Gastrocnemius medialis (tissue), 4 donors: ENCODE results near the gene AGAP1. TPM values are rescaled to one million over a fixed set of nuclear protein-coding genes. Genes with fewer than 3 reads are reported as not detected.

ENCODE experiments used
- ATAC-seq, 2 donors: fragments of 150-250 bp; one replicate each; pipeline ENCODE4 v1.9.1; 2016
- DNase-seq, 2 donors: peaks; one replicate each; pipeline ENCODE4 v3.0.0-alpha.2; 2019
- H3K27ac ChIP-seq, 4 donors: fragments of 200-600 bp; sonication (generic); 1 replicate in 1 of 4; 2 replicates in 3 of 4; pipeline ENCODE4 v1.5.1; 2016 to 2018; ENCODE audit warnings: mild to moderate bottlenecking in 2 of 4, moderate library complexity in 1 of 4
- H3K27me3 ChIP-seq, 3 donors: fragments of 200-600 bp; sonication (generic) in 2 of 3; 1 replicate in 1 of 3; 2 replicates in 2 of 3; pipeline versions ENCODE4 v1.5.1 to v1.6.0; 2016 to 2019; ENCODE audit warnings: mild to moderate bottlenecking in 1 of 3, moderate library complexity in 1 of 3
- H3K36me3 ChIP-seq, 2 donors: fragments of 200-600 bp; sonication (generic) in 1 of 2; one replicate each; pipeline ENCODE4 v1.5.1; 2017 to 2018
- H3K4me1 ChIP-seq, 2 donors: fragments of 200-600 bp; sonication (generic) in 1 of 2; one replicate each; pipeline ENCODE4 v1.5.1; 2016 to 2017; ENCODE audit warnings: mild to moderate bottlenecking in 2 of 2
- H3K4me3 ChIP-seq, 4 donors: fragments of 200-600 bp; sonication (generic) in 3 of 4; 1 replicate in 1 of 4; 2 replicates in 3 of 4; pipeline ENCODE4 v1.5.1; 2016 to 2019; ENCODE audit warnings: mild to moderate bottlenecking in 2 of 4
- H3K9me3 ChIP-seq, 3 donors: fragments of 200-600 bp; sonication (generic) in 2 of 3; 1 replicate in 1 of 3; 2 replicates in 2 of 3; pipeline ENCODE4 v1.5.1; 2016 to 2019
- POLR2A ChIP-seq, 2 donors: fragments of 450-650 bp; IDR thresholded peaks; one replicate each; pipeline ENCODE4 v1.6.1; 2017; ENCODE audit warnings: antibody characterized with exemption in 2 of 2, mild to moderate bottlenecking in 2 of 2, moderate library complexity in 2 of 2
- in situ Hi-C, 4 donors: fragments of 200-750 bp; cut with MboI; loops; one replicate each; pipeline versions ENCODE4 v1.15.0 to v1.8.0; 2017; ENCODE audit warnings: low sequenced_read_pairs in 4 of 4
- intact Hi-C: fragments of 100-400 bp; cut with DNase I; formaldehyde crosslinking; loops from one replicate; pipeline ENCODE4 v1.15.1; 2023; ENCODE audit warnings: low total_unique reads
- total RNA-seq, 4 donors: library from RNA; depleted of rRNA; stranded (reverse); fragments of >200 nt; gene quantifications; one replicate each; pipeline versions ENCODE4 v1.1.0 to v1.2.3, GENCODE V29; 2016
- TF ChIP-seq, protein P1 (sequence below), 5 experiments: fragments of 450-650 bp in 3 of 5; fragments of 200-600 bp in 2 of 5; sonication (generic) in 2 of 5; IDR thresholded peaks in 4 of 5; conservative IDR thresholded peaks in 1 of 5; 1 replicate in 4 of 5; 2 replicates in 1 of 5; pipeline ENCODE4 v1.5.1; 2016 to 2019; ENCODE audit warnings: antibody characterized with exemption in 5 of 5, mild to moderate bottlenecking in 3 of 5, moderate library complexity in 3 of 5

AGAP1 gene
- total RNA-seq, 4 donors from 2014 or later = 8.5 to 26.8 (median 14.4) TPM

DNA sequence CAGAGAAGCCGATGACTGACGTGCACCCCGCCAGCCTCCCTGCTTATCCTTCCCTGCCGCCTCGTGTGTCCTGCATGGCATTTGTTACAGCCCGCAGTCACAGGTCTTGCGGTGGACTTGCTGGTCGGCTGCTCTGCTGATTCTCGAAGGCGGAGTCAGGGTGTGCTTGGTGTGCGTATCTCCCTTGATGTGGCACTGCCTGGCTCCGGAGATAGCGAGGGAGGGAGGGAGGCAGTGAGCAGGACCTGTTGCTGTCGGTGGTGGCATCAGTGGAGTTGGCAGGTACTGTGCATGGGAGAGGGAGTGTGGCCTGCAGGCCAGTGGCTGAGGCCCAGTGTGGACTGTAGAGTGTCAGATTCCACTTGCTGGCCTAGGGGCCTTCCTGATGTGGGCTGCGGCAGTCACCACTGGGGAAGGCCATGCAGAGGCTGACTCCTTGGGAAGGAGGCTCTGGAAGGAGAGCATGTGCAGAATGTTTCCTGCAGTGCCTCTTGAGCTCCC lies 198.9 kb downstream of the AGAP1 start:
- Histone ChIP-seq H3K36me3 (no peaks in the 10 kb centered on the region), H3K4me3 (no peak overlapping the region), H3K9me3 (no peaks in the 10 kb centered on the region), H3K27me3 (no peaks in the 10 kb centered on the region), H3K27ac (no peak overlapping the region), H3K4me1 (peaks cover 46 to 47% of the 10 kb centered on the region in 2 donors)
- no peak for ATAC-seq
- TF ChIP-seq, protein P1, sequence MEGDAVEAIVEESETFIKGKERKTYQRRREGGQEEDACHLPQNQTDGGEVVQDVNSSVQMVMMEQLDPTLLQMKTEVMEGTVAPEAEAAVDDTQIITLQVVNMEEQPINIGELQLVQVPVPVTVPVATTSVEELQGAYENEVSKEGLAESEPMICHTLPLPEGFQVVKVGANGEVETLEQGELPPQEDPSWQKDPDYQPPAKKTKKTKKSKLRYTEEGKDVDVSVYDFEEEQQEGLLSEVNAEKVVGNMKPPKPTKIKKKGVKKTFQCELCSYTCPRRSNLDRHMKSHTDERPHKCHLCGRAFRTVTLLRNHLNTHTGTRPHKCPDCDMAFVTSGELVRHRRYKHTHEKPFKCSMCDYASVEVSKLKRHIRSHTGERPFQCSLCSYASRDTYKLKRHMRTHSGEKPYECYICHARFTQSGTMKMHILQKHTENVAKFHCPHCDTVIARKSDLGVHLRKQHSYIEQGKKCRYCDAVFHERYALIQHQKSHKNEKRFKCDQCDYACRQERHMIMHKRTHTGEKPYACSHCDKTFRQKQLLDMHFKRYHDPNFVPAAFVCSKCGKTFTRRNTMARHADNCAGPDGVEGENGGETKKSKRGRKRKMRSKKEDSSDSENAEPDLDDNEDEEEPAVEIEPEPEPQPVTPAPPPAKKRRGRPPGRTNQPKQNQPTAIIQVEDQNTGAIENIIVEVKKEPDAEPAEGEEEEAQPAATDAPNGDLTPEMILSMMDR (IDR thresholded peaks at IDR 0.05 in 4 of 5, conservative IDR thresholded peaks at IDR 0.05 in 1 of 5) = no peak
- no peak for TF ChIP-seq POLR2A (IDR thresholded peaks at IDR 0.05)
- intact Hi-C loops (no loop called here), in situ Hi-C loops (no loop called here)
- DNase-seq = no peak

DNA sequence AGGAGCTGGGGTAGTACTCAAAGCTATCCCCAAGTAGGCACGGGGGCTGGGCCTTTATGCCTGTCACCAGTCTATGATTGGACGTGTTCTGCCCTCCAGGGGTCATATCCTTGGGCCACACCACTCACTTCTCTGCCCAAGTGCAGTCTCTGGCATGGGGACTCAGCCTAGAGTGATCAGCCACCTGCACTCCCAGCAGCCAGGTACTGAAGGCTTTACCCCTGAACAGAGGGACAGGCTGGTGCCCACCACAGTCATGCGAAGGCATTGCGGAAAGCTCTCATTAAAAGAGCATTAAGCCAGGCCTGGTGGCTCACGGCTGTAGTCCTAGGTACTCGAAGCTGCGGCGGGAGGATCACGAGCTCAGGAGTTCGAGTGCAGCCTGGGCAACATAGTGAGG lies 199.4 kb downstream of the AGAP1 start:
- DNase-seq (no peak), ATAC-seq (no peak)
- in situ Hi-C loops (no loop called here), intact Hi-C loops (no loop called here)
- no peaks in the 10 kb centered on the region for H3K27me3 ChIP-seq
- no peak overlapping the region for H3K4me3 ChIP-seq
- TF ChIP-seq POLR2A (IDR thresholded peaks at IDR 0.05) = no peak
- TF ChIP-seq, protein P1 (IDR thresholded peaks at IDR 0.05 in 4 of 5, conservative IDR thresholded peaks at IDR 0.05 in 1 of 5) = no peak
- H3K27ac ChIP-seq = no peak overlapping the region
- no peaks in the 10 kb centered on the region for H3K36me3 ChIP-seq
- no peaks in the 10 kb centered on the region for H3K9me3 ChIP-seq
- peaks cover 46 to 47% of the 10 kb centered on the region in 2 donors for H3K4me1 ChIP-seq

DNA sequence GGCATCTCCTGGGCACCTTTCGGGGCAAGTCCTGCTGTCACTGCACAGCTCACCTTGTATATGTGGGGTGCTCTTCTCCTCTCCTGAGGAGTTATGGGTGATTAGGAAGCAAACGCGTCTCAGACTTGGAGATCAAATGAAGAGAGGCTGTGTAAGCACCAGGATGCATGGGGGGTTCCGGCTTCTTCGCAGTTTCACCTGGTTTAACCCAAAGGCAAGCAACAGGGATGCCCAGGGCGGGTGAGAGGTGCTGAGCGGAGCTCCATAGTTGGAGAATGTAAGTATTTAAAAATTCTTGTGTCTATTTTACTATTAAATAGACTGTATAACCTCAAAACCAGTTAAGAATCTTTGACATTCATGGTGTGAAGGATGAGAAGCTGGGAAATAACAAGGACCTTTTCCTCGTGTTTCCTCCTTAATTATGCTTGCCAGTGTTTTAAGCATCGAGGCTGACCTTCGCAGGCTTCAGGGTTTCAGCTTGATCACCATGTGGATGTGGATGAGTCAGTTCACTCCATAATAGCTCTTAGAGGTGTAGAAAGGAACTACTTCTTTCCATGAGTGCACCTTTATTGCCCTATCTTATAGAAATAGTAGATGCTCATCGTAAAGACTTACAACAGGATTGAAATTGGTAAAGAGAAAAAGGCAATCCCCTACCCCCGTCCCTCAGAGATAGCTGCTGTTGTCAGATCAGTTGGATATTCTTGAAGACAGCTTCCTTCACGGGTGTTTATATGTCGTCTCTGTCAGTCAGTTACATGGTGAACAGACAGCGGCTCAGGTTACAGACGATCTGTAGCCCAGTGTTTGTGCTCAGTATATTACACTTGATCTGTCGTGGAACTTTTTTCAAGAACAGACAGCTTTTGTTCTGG lies 201.1 kb downstream of the AGAP1 start:
- H3K4me3 ChIP-seq = no peak overlapping the region
- H3K9me3 ChIP-seq = no peaks in the 10 kb centered on the region
- DNase-seq (peak; percentile 38 to 47), ATAC-seq (peak; percentile 96)
- H3K4me1 ChIP-seq = peaks cover 41 to 42% of the 10 kb centered on the region in 2 donors
- intact Hi-C loops = no loop called here
- H3K36me3 ChIP-seq = no peaks in the 10 kb centered on the region
- in situ Hi-C loops = no loop called here
- TF ChIP-seq, protein P1 (IDR thresholded peaks at IDR 0.05 in 4 of 5, conservative IDR thresholded peaks at IDR 0.05 in 1 of 5) = no peak
- no peak for TF ChIP-seq POLR2A (IDR thresholded peaks at IDR 0.05)
- H3K27ac ChIP-seq = peak overlapping the region in 3 of 4 donors; percentile 15 to 60 (median 23)
- H3K27me3 ChIP-seq = no peaks in the 10 kb centered on the region

DNA sequence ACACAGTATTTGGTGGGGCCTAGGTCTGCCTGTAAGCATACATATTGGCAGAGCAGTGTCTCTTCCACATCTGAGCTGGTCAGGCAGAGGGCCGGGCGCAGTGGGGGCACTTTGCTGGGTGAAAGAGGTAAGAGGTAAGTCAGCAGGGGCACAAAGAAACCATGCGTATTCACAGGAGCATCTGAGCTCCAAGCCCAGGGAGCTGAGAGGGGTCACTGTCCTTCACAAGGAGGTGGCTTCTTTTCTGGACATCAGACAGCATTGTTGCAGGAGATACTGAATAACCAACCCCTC lies 201.7 kb downstream of the AGAP1 start:
- intact Hi-C loops = no loop called here
- H3K36me3 ChIP-seq = no peaks in the 10 kb centered on the region
- no peak for TF ChIP-seq POLR2A (IDR thresholded peaks at IDR 0.05)
- TF ChIP-seq, protein P1 (IDR thresholded peaks at IDR 0.05 in 4 of 5, conservative IDR thresholded peaks at IDR 0.05 in 1 of 5) = no peak
- peaks cover 35 to 36% of the 10 kb centered on the region in 2 donors for H3K4me1 ChIP-seq
- peak overlapping the region in 3 of 4 donors; percentile 15 to 60 (median 23) for H3K27ac ChIP-seq
- H3K27me3 ChIP-seq = no peaks in the 10 kb centered on the region
- in situ Hi-C loops = no loop called here
- no peak overlapping the region for H3K4me3 ChIP-seq
- no peak for DNase-seq
- ATAC-seq = no peak
- H3K9me3 ChIP-seq = no peaks in the 10 kb centered on the region
